IMR-90 (cell line): ENCODE results near the gene LUC7L3.

Source experiments
- CTCF ChIP-seq: conservative IDR thresholded peaks from 2 replicates; pipeline ENCODE4 v1.5.1; 2012; ENCODE audit warnings: mild to moderate bottlenecking, low read depth, low read length, improper control_type of control experiment
- POLR2A ChIP-seq: IDR thresholded peaks from 2 replicates; pipeline ENCODE4 v1.6.1; 2012; ENCODE audit warnings: mild to moderate bottlenecking, low read depth, low read length

- TF ChIP-seq POLR2A (no peak), CTCF (no peak)
Observed at GRCh38 chr17:50785126-50785525, 65.7 kb downstream of the LUC7L3 start.
